OCI-LY7 (cell line): ENCODE results near the gene PCDHGA1. TPM values are rescaled to one million over a fixed set of nuclear protein-coding genes. Genes with fewer than 3 reads are reported as not detected.

Source experiments
- BruUV-seq: library from RNA; stranded (reverse); fragments of 400-500 nt; replicated peaks from 2 replicates; lab custom pipeline; 2021; lab: Mats Ljungman, UMichigan
- CTCF ChIA-PET: fragments of 300-600 bp; sonication (Branson Sonifier 250); formaldehyde crosslinking; loops from one replicate; lab custom pipeline; 2022; ENCODE audit warnings: antibody characterized with exemption; ENCODE audit not compliant: unreplicated experiment; lab: Charles Lee
- POLR2A ChIA-PET: fragments of 300-600 bp; sonication (Branson Sonifier 250); formaldehyde crosslinking; loops from one replicate; lab custom pipeline; 2022; ENCODE audit warnings: antibody characterized with exemption; lab: Charles Lee
- DNase-seq: peaks from one replicate; pipeline ENCODE4 v3.0.0-alpha.2; 2015; ENCODE audit warnings: low spot score
- H2AFZ ChIP-seq: fragments of 200-600 bp; sonication (generic), shearing (Covaris generic); 2 replicates; pipeline ENCODE4 v1.6.1; 2014; ENCODE audit warnings: mild to moderate bottlenecking, antibody characterized with exemption, low read length, moderate library complexity
- H3K27ac ChIP-seq: fragments of 200-600 bp; sonication (generic); 2 replicates; pipeline ENCODE4 v1.5.1; 2014; ENCODE audit warnings: mixed run types, low read depth, mild to moderate bottlenecking, moderate library complexity, low read length, inconsistent platforms; ENCODE audit not compliant: poor library complexity, severe bottlenecking
- H3K36me3 ChIP-seq: fragments of 200-600 bp; sonication (generic); 2 replicates; pipeline ENCODE4 v1.6.1; 2014; ENCODE audit warnings: mild to moderate bottlenecking, antibody characterized with exemption, low read length, moderate library complexity, mixed read lengths; ENCODE audit not compliant: insufficient read depth
- H3K4me1 ChIP-seq: fragments of 200-600 bp; sonication (generic); 2 replicates; pipeline ENCODE4 v1.5.1; 2014; ENCODE audit warnings: mild to moderate bottlenecking, low read length; ENCODE audit not compliant: insufficient read depth, poor library complexity, severe bottlenecking
- H3K4me2 ChIP-seq: fragments of 200-600 bp; sonication (generic); 2 replicates; pipeline ENCODE4 v1.6.1; 2014; ENCODE audit warnings: mild to moderate bottlenecking, low read length
- H3K4me3 ChIP-seq: fragments of 200-600 bp; sonication (generic); 2 replicates; pipeline ENCODE4 v1.5.1; 2014; ENCODE audit warnings: mild to moderate bottlenecking, low read depth, low read length; ENCODE audit not compliant: poor library complexity, severe bottlenecking
- H3K79me2 ChIP-seq: fragments of 200-600 bp; sonication (generic); 2 replicates; pipeline ENCODE4 v1.6.1; 2016; ENCODE audit warnings: low read depth, mild to moderate bottlenecking, low read length, moderate library complexity, mixed read lengths; ENCODE audit not compliant: insufficient read depth
- H3K9me2 ChIP-seq: fragments of 200-600 bp; sonication (generic); 2 replicates; pipeline ENCODE4 v1.6.1; 2016; ENCODE audit warnings: mild to moderate bottlenecking, low read length, mixed read lengths; ENCODE audit not compliant: insufficient read depth
- H3K9me3 ChIP-seq: fragments of 200-600 bp; sonication (generic); 2 replicates; pipeline ENCODE4 v1.6.1; 2014; ENCODE audit warnings: mild to moderate bottlenecking, mixed run types, low read length, mixed read lengths
- H4K20me1 ChIP-seq: fragments of 200-600 bp; sonication (generic); 2 replicates; pipeline ENCODE4 v1.6.1; 2014; ENCODE audit warnings: mild to moderate bottlenecking, antibody characterized with exemption, low read length, moderate library complexity, mixed read lengths; ENCODE audit not compliant: insufficient read depth
- CTCF ChIP-seq: fragments of 200-600 bp; sonication (generic); conservative IDR thresholded peaks from 2 replicates; pipeline ENCODE4 v1.5.1; 2014; ENCODE audit warnings: mild to moderate bottlenecking, antibody characterized with exemption, low read length, moderate library complexity, mixed read lengths
- EZH2phosphoT487 ChIP-seq: fragments of 200-600 bp; sonication (generic); IDR thresholded peaks from 2 replicates; pipeline ENCODE4 v1.6.1; 2018; ENCODE audit warnings: low read depth, borderline replicate concordance, mild to moderate bottlenecking, mixed run types, antibody characterized with exemption, low read length, moderate library complexity, mixed read lengths
- intact Hi-C: fragments of 100-400 bp; cut with micrococcal nuclease; formaldehyde crosslinking; loops from one replicate; pipeline ENCODE4 v1.10.0; 2022; ENCODE audit not compliant: unreplicated experiment
- total RNA-seq, 2 experiments: library from RNA; depleted of rRNA in 1 of 2; stranded (reverse); fragments of >200 nt in 1 of 2; shearing (Covaris generic) in 1 of 2; gene quantifications; 2 replicates each; pipeline ENCODE4 v1.2.3, GENCODE V29; 2014 to 2022

The PCDHGA1 gene
- total RNA-seq, 2 experiments from 2014 or later = 1.3 to 1.9 TPM

GRCh38 chr5:141420855-141421488 is 90.7 kb downstream of the PCDHGA1 start, which contains the start of gene PCDHGA11:
TSS of gene PCDHGA11 (plus strand) at chr5:141421051. CDS start at chr5:141421228, 177 bp downstream.
- Histone ChIP-seq H3K4me3 (peak within 1 kb of the TSS; percentile 64), H3K9me3 (no peaks in the 10 kb centered on the region), H3K27ac (no peak within 1 kb of the TSS), H3K9me2 (no peaks in the 10 kb centered on the region), H3K4me1 (peaks cover 7% of the 10 kb centered on the region), H4K20me1 (no peaks in the 10 kb centered on the region), H3K4me2 (peak within 1 kb of the TSS; percentile 65), H3K79me2 (no peaks in the 10 kb centered on the region), H3K36me3 (no peaks in the 10 kb centered on the region), H2AFZ (peak within 1 kb of the TSS; percentile 80)
- ChIA-PET POLR2A (interaction anchor here (1.0 to 2.0 kb wide), 5 partner anchors 10 to 143 kb away, joined by 3 to 8 read pairs (median 5); partner anchors contain the start of genes PCDHGA12 and PCDHGB2), CTCF (interaction anchor here (0.6 to 2.1 kb wide), 8 partner anchors 9 to 143 kb away, joined by 3 to 9 read pairs (median 4); partner anchors contain the start of genes PCDHGA12 and PCDHGB3)
- intact Hi-C loops = loop anchor here (2.0 kb wide), 1 partner anchor 54 kb away; the partner anchor contains the start of gene PCDHGC3
- TF ChIP-seq CTCF = peak; percentile 96
- no peak for TF ChIP-seq EZH2phosphoT487
- BruUV-seq = no TSS peak
- peak; percentile 76 for DNase-seq

- ChIA-PET CTCF (interaction anchor here (0.6 to 2.1 kb wide), 7 partner anchors 9 to 143 kb away, joined by 3 to 9 read pairs (median 4); partner anchors contain the start of genes PCDHGA12 and PCDHGB3), POLR2A (interaction anchor here (0.7 to 2.0 kb wide), 6 partner anchors 9 to 143 kb away, joined by 3 to 8 read pairs (median 4); partner anchors contain the start of genes PCDHGA12 and PCDHGB2)
- Histone ChIP-seq H3K4me3 (peak overlapping the region; percentile 64), H3K27ac (no peak overlapping the region), H2AFZ (peak overlapping the region; percentile 80; the same call in 1 of the 2 replicates), H3K9me3 (no peaks in the 10 kb centered on the region), H3K4me2 (peak overlapping the region; percentile 65), H3K4me1 (peaks cover 7% of the 10 kb centered on the region), H4K20me1 (no peaks in the 10 kb centered on the region), H3K9me2 (no peaks in the 10 kb centered on the region), H3K79me2 (no peaks in the 10 kb centered on the region), H3K36me3 (no peaks in the 10 kb centered on the region)
- DNase-seq = no peak
- TF ChIP-seq CTCF (no peak), EZH2phosphoT487 (no peak)
- no TSS peak for BruUV-seq
- intact Hi-C loops = loop anchor here (2.0 kb wide), 1 partner anchor 53 kb away; the partner anchor contains the start of gene PCDHGC3
Observed at GRCh38 chr5:141421489-141421855, 91.2 kb downstream of the PCDHGA1 start.
